Fibroblast of pulmonary artery (primary cell): ENCODE measurements around the gene KREMEN1.

Experiments
- DNase-seq: peaks from one replicate; pipeline ENCODE4 v3.0.0-alpha.2; 2010; ENCODE audit warnings: low read depth
- H3K4me3 ChIP-seq: replicated peaks from 2 replicates; pipeline ENCODE4 v1.5.1; 2011; ENCODE audit warnings: low read depth, mild to moderate bottlenecking, control low read depth, low read length, moderate library complexity
- CTCF ChIP-seq: IDR thresholded peaks from 2 replicates; pipeline ENCODE4 v1.5.1; 2011; ENCODE audit warnings: mild to moderate bottlenecking, control low read depth, low read length, inconsistent platforms; ENCODE audit errors: missing control alignments

Gene KREMEN1

DNA sequence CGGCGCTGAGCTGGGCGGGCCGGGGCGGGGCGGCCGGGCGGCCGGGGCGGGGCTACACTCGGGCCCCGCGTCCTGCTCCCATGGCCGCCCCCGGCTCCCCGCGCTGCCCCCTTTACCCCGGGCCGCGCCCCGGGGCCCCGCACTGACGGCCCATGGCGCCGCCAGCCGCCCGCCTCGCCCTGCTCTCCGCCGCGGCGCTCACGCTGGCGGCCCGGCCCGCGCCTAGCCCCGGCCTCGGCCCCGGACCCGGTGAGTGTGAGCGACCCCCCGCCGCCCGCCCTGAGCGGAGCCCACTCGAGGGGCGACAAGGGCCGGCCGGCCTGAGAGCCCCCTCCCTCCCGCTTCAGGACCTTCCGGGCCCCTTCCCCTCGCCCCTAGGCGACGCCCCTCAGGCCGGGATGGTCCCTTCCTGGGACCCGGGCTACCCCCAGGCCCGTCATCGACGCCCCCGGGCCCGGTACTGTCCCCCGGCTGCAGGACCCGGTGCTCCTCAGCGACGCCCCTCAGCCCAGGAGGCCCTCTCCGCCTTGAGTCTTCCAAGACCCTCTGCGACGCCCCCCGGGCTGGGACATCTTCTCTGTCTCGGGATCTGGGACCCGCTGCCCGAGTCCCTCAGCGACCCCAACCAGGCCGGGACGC is at the start of gene KREMEN1:
Gene KREMEN1 (plus strand): TSS at position 57 of the 639 bp plus-strand sequence. CDS start 96 bp downstream, at position 153.
- no peak for TF ChIP-seq CTCF
- no peak for DNase-seq
- H3K4me3 ChIP-seq = peak within 1 kb of the TSS; percentile 62

DNA sequence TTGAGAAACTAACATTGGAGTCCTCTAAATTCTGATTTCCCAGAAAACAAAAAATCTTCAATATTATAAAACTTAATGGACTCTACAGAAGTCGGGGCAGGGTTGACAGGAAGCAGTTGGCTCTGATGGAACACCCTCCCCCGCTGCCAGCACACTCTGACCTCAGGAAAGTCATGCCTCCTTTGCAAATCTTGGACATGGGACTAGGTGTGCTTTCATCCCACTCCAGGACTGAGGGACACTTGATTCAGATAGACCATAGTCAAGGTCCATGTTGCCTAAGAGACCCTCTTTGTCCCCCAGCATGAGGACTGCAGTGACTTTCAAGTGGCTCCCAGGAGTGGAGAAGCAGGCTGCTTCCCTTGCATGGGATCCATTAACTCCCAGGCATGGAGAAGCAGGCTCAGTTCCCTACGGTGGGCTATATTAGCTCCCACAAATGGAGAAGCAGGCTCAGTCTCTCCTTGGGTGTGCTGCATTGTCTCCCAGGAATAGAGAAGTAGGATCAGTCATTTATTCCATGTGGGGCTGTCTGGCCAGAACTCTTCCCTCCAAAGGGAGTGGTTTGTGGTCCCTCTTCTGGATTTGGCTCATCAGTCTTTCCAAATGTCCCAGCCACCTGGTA is 49.6 kb upstream of the KREMEN1 start:
- H3K4me3 ChIP-seq = no peak overlapping the region
- DNase-seq = no peak
- no peak for TF ChIP-seq CTCF

DNA sequence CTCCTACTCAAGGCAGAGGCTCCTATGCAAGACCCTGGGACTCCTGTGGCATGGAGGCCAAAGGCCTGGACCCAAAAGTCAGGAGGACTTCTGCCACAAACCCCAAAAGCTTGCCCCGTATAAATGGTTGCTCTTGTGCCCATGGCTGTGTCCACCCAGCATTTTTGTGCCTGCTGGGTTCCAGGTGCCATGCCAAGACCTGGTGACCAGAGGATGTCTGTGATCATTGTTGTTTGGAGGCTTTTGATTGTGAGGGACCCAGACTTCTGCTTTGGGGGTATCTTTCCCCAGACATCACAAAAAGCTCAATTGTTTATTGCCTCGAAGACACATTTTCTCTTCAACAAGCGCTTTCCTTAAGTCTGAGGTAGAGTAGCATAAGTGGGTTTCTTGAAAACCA is 46.3 kb upstream of the KREMEN1 start:
- no peak for TF ChIP-seq CTCF
- H3K4me3 ChIP-seq = no peak overlapping the region
- no peak for DNase-seq

DNA sequence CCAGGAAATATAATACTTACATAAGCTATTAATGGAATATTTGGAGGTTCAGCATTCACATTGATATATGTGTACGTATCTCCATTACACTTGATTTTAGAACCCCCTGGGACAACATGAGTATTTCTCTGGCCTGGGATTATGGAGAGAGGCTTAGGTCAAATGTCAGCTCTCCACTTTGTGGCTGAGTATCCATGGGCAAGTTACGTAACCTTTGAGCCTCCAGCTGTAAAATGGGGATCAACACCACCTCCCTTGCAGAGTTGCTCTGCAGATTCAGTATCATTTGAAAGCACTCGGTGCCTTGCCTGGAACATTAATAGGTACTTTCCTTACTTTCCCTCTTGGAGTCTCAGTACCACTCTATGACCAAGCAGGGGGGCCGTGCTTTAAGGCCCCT is 44.4 kb upstream of the KREMEN1 start:
- no peak for TF ChIP-seq CTCF
- DNase-seq = no peak
- no peak overlapping the region for H3K4me3 ChIP-seq

- no peak overlapping the region for H3K4me3 ChIP-seq
- no peak for TF ChIP-seq CTCF
- no peak for DNase-seq
Observed at GRCh38 chr22:29029202-29030000, 43.4 kb upstream of the KREMEN1 start.

- peak overlapping the region; percentile 36 for H3K4me3 ChIP-seq
- peak; percentile 16 for DNase-seq
- TF ChIP-seq CTCF = no peak
Observed at GRCh38 chr22:29030016-29030617, 42.7 kb upstream of the KREMEN1 start.
